HepG2 (cell line): ENCODE data around the gene KIAA0930. TPM values are rescaled to one million over a fixed set of nuclear protein-coding genes. Genes with fewer than 3 reads are reported as not detected.

ENCODE experiments used
- ARHGAP35 ChIP-seq: sonication (generic); formaldehyde crosslinking; IDR thresholded peaks from 2 replicates; pipeline ENCODE4 v1.9.0; 2022; ENCODE audit warnings: mild to moderate bottlenecking, inconsistent platforms, moderate library complexity, missing genetic modification reagents, borderline replicate concordance
- ETV5 ChIP-seq: IDR thresholded peaks from 2 replicates; pipeline ENCODE4 v1.6.1; 2018; ENCODE audit warnings: missing biosample characterization, missing genetic modification reagents, inconsistent platforms, borderline replicate concordance
- GPBP1L1 ChIP-seq: sonication (generic); formaldehyde crosslinking; IDR thresholded peaks from 2 replicates; pipeline ENCODE4 v1.5.0; 2020; ENCODE audit warnings: mild to moderate bottlenecking, missing genetic modification reagents
- HMG20B ChIP-seq: conservative IDR thresholded peaks from 2 replicates; pipeline ENCODE4 v1.6.1; 2016; ENCODE audit warnings: missing genetic modification reagents, missing compliant biosample characterization
- MED1 ChIP-seq: sonication (generic); formaldehyde crosslinking; IDR thresholded peaks from 2 replicates; pipeline ENCODE4 v1.4.0; 2020; ENCODE audit warnings: missing genetic modification reagents
- SKIL ChIP-seq: sonication (generic); formaldehyde crosslinking; IDR thresholded peaks from 2 replicates; pipeline ENCODE4 v1.8.0; 2022; ENCODE audit warnings: missing genetic modification reagents, mild to moderate bottlenecking, moderate library complexity, borderline replicate concordance
- SUZ12 ChIP-seq: fragments of 150-350 bp; IDR thresholded peaks from 2 replicates; pipeline ENCODE4 v1.6.1; 2014; ENCODE audit warnings: low read depth, low read length
- THRA ChIP-seq: sonication (generic); formaldehyde crosslinking; IDR thresholded peaks from 2 replicates; pipeline ENCODE4 v1.4.0; 2020; ENCODE audit warnings: missing genetic modification reagents, borderline replicate concordance
- TMF1 ChIP-seq: sonication (generic); formaldehyde crosslinking; IDR thresholded peaks from 2 replicates; pipeline ENCODE4 v1.8.1; 2022; ENCODE audit warnings: low read depth, missing genetic modification reagents
- TOPORS ChIP-seq: sonication (generic); formaldehyde crosslinking; IDR thresholded peaks from 2 replicates; pipeline ENCODE4 v1.8.0; 2023; ENCODE audit warnings: mild to moderate bottlenecking, missing genetic modification reagents
- ZNF280B ChIP-seq: sonication (generic); formaldehyde crosslinking; IDR thresholded peaks from 2 replicates; pipeline ENCODE4 v1.5.0; 2020; ENCODE audit warnings: missing genetic modification reagents, mild to moderate bottlenecking, borderline replicate concordance
- ZNF607 ChIP-seq: sonication (generic); formaldehyde crosslinking; IDR thresholded peaks from 2 replicates; pipeline ENCODE4 v1.5.1; 2020; ENCODE audit warnings: missing genetic modification reagents, mild to moderate bottlenecking, borderline replicate concordance
- ZNF644 ChIP-seq: IDR thresholded peaks from 2 replicates; pipeline ENCODE4 v1.6.1; 2016; ENCODE audit warnings: low read depth
- polyA plus RNA-seq, 8 experiments: library from polyadenylated mRNA; depleted of rRNA in 3 of 8; stranded (reverse) in 7 of 8; unstranded in 1 of 8; fragments of >200 nt; fragmentation: Illumina TruSeq in 4 of 8; extraction: Trizol in 4 of 8; gene quantifications; 2 replicates each; pipeline versions ENCODE4 v1.2.1 to v1.2.3, GENCODE V29; 2011 to 2016; ENCODE audit warnings: low read depth in 4 of 8, missing spikeins in 1 of 8, mixed read lengths in 1 of 8; ENCODE audit not compliant: insufficient read depth in 1 of 8
- total RNA-seq, 5 experiments: library from RNA; depleted of rRNA; stranded (reverse); fragments of >200 nt; fragmentation: Illumina TruSeq; extraction: Trizol; gene quantifications; 2 replicates each; pipeline ENCODE4 v1.2.3, GENCODE V29; 2016; ENCODE audit warnings: low read depth in 1 of 5
- TF ChIP-seq, protein P1 (sequence below): sonication (generic); formaldehyde crosslinking; IDR thresholded peaks from 2 replicates; pipeline ENCODE4 v1.5.0; 2020; ENCODE audit warnings: mild to moderate bottlenecking, missing genetic modification reagents, borderline replicate concordance
- TF ChIP-seq, protein P2 (sequence below): sonication (generic); formaldehyde crosslinking; conservative IDR thresholded peaks from 2 replicates; pipeline ENCODE4 v1.4.0; 2020; ENCODE audit warnings: missing genetic modification reagents

The KIAA0930 gene
- total and polyA plus RNA-seq, 2 of the 13 experiments (the other 11 are each of a cell fraction or from before 2014, with no cell fraction given): 27.0 to 38.2 TPM

- TF ChIP-seq THRA (CRISPR knock-in tag) (peak; percentile 77; the same call in 1 of the 2 replicates), ZNF644 (CRISPR knock-in tag) (peak; percentile 82; the same call in 1 of the 2 replicates), ZNF607 (CRISPR knock-in tag) (peak; percentile 81; the same call in 1 of the 2 replicates), ZNF280B (CRISPR knock-in tag) (peak; percentile 79; the same call in 1 of the 2 replicates), SKIL (CRISPR knock-in tag) (peak; percentile 89), HMG20B (CRISPR knock-in tag) (peak; percentile 83; the same call in 1 of the 2 replicates), ETV5 (CRISPR knock-in tag) (peak; percentile 87), TOPORS (no peak), MED1 (CRISPR knock-in tag) (peak; percentile 96), GPBP1L1 (CRISPR knock-in tag) (no peak), TMF1 (CRISPR knock-in tag) (0 out of 2 replicates have a peak, but pooled peaks have one; percentile 42), SUZ12 (no peak), ARHGAP35 (no peak)
- TF ChIP-seq, protein P1, sequence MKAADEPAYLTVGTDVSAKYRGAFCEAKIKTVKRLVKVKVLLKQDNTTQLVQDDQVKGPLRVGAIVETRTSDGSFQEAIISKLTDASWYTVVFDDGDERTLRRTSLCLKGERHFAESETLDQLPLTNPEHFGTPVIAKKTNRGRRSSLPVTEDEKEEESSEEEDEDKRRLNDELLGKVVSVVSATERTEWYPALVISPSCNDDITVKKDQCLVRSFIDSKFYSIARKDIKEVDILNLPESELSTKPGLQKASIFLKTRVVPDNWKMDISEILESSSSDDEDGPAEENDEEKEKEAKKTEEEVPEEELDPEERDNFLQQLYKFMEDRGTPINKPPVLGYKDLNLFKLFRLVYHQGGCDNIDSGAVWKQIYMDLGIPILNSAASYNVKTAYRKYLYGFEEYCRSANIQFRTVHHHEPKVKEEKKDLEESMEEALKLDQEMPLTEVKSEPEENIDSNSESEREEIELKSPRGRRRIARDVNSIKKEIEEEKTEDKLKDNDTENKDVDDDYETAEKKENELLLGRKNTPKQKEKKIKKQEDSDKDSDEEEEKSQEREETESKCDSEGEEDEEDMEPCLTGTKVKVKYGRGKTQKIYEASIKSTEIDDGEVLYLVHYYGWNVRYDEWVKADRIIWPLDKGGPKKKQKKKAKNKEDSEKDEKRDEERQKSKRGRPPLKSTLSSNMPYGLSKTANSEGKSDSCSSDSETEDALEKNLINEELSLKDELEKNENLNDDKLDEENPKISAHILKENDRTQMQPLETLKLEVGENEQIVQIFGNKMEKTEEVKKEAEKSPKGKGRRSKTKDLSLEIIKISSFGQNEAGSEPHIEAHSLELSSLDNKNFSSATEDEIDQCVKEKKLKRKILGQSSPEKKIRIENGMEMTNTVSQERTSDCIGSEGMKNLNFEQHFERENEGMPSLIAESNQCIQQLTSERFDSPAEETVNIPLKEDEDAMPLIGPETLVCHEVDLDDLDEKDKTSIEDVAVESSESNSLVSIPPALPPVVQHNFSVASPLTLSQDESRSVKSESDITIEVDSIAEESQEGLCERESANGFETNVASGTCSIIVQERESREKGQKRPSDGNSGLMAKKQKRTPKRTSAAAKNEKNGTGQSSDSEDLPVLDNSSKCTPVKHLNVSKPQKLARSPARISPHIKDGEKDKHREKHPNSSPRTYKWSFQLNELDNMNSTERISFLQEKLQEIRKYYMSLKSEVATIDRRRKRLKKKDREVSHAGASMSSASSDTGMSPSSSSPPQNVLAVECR: peak; percentile 58; the same call in 1 of the 2 replicates
- TF ChIP-seq, protein P2, sequence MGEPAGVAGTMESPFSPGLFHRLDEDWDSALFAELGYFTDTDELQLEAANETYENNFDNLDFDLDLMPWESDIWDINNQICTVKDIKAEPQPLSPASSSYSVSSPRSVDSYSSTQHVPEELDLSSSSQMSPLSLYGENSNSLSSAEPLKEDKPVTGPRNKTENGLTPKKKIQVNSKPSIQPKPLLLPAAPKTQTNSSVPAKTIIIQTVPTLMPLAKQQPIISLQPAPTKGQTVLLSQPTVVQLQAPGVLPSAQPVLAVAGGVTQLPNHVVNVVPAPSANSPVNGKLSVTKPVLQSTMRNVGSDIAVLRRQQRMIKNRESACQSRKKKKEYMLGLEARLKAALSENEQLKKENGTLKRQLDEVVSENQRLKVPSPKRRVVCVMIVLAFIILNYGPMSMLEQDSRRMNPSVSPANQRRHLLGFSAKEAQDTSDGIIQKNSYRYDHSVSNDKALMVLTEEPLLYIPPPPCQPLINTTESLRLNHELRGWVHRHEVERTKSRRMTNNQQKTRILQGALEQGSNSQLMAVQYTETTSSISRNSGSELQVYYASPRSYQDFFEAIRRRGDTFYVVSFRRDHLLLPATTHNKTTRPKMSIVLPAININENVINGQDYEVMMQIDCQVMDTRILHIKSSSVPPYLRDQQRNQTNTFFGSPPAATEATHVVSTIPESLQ (CRISPR knock-in tag): no peak
Observed at GRCh38 chr22:45273452-45274075, 32.9 kb upstream of the KIAA0930 start (continued).
